ENCODE data around the gene MIDN. TPM values are rescaled to one million over a fixed set of nuclear protein-coding genes. Genes with fewer than 3 reads are reported as not detected.

Gene MIDN
- total RNA-seq, 2 donors from 2014 or later, result 87.1 to 113 TPM

GRCh38 chr19:1224847-1225246 lies 23.5 kb upstream of the MIDN start:
- Mint-ChIP-seq H3K27ac (no peak overlapping the region), H3K27me3 (no peaks in the 10 kb centered on the region), H3K4me1 (no peaks in the 10 kb centered on the region), H3K4me3 (no peak overlapping the region), H3K36me3 (ENCODE audit: low read depth) (no peaks in the 10 kb centered on the region)
- DNase-seq (no peak), ATAC-seq (no peak)
- H3K9me3 ChIP-seq (ENCODE audit: control insufficient read depth, low read length, poor library complexity, severe bottlenecking), result no peaks in the 10 kb centered on the region

- Mint-ChIP-seq H3K4me1 (no peaks in the 10 kb centered on the region), H3K27ac (no peak overlapping the region)
- ATAC-seq, result no peak
Observed at GRCh38 chr19:1225440-1226226, 22.8 kb upstream of the MIDN start.

GRCh38 chr19:1226227-1226518 lies 22.2 kb upstream of the MIDN start:
- Mint-ChIP-seq H3K36me3 (ENCODE audit: low read depth) (no peaks in the 10 kb centered on the region), H3K27ac (no peak overlapping the region), H3K4me1 (no peaks in the 10 kb centered on the region), H3K27me3 (no peaks in the 10 kb centered on the region), H3K4me3 (no peak overlapping the region)
- DNase-seq (no peak), ATAC-seq (no peak)
- no peaks in the 10 kb centered on the region for H3K9me3 ChIP-seq (ENCODE audit: control insufficient read depth, low read length, poor library complexity, severe bottlenecking)

More at GRCh38 chr19:1225440-1226226, 22.8 kb upstream of the MIDN start:
- Mint-ChIP-seq H3K4me3 (no peak overlapping the region), H3K27me3 (no peaks in the 10 kb centered on the region), H3K36me3 (ENCODE audit: low read depth) (no peaks in the 10 kb centered on the region)
- no peak for DNase-seq
- no peaks in the 10 kb centered on the region for H3K9me3 ChIP-seq (ENCODE audit: control insufficient read depth, low read length, poor library complexity, severe bottlenecking)

- H3K36me3 Mint-ChIP-seq (ENCODE audit: low read depth), result no peaks in the 10 kb centered on the region
- H3K4me3 Mint-ChIP-seq, result no peak overlapping the region
- H3K27me3 Mint-ChIP-seq, result no peaks in the 10 kb centered on the region
- H3K27ac Mint-ChIP-seq, result no peak overlapping the region
- no peaks in the 10 kb centered on the region for H3K4me1 Mint-ChIP-seq
- ATAC-seq, result no peak
- DNase-seq, result no peak
- no peaks in the 10 kb centered on the region for H3K9me3 ChIP-seq (ENCODE audit: control insufficient read depth, low read length, poor library complexity, severe bottlenecking)
Observed at GRCh38 chr19:1226522-1227303, 21.7 kb upstream of the MIDN start.

GRCh38 chr19:1227304-1228054 lies 20.9 kb upstream of the MIDN start:
- no peaks in the 10 kb centered on the region for H3K4me1 Mint-ChIP-seq
- H3K27ac Mint-ChIP-seq, result no peak overlapping the region
- H3K27me3 Mint-ChIP-seq, result no peaks in the 10 kb centered on the region
- H3K4me3 Mint-ChIP-seq, result no peak overlapping the region
- no peak for ATAC-seq
- no peaks in the 10 kb centered on the region for H3K36me3 Mint-ChIP-seq (ENCODE audit: low read depth)
- DNase-seq, result no peak
- H3K9me3 ChIP-seq (ENCODE audit: control insufficient read depth, low read length, poor library complexity, severe bottlenecking), result no peaks in the 10 kb centered on the region

- no peaks in the 10 kb centered on the region for H3K36me3 Mint-ChIP-seq (ENCODE audit: low read depth)
- H3K27ac Mint-ChIP-seq, result no peak overlapping the region
- ATAC-seq, result no peak
Observed at GRCh38 chr19:1228161-1228957, 20.0 kb upstream of the MIDN start.

GRCh38 chr19:1229056-1229923 lies 19.1 kb upstream of the MIDN start:
- H3K4me1 Mint-ChIP-seq, result no peaks in the 10 kb centered on the region
- no peaks in the 10 kb centered on the region for H3K9me3 ChIP-seq (ENCODE audit: control insufficient read depth, low read length, poor library complexity, severe bottlenecking)
- ATAC-seq (no peak), DNase-seq (no peak)
- no peak overlapping the region for H3K4me3 Mint-ChIP-seq
- H3K27ac Mint-ChIP-seq, result no peak overlapping the region
- no peaks in the 10 kb centered on the region for H3K36me3 Mint-ChIP-seq (ENCODE audit: low read depth)
- H3K27me3 Mint-ChIP-seq, result no peaks in the 10 kb centered on the region

More at GRCh38 chr19:1228161-1228957, 20.0 kb upstream of the MIDN start:
- H3K27me3 Mint-ChIP-seq, result no peaks in the 10 kb centered on the region
- H3K9me3 ChIP-seq (ENCODE audit: control insufficient read depth, low read length, poor library complexity, severe bottlenecking), result no peaks in the 10 kb centered on the region
- no peak overlapping the region for H3K4me3 Mint-ChIP-seq
- H3K4me1 Mint-ChIP-seq, result no peaks in the 10 kb centered on the region
- DNase-seq, result no peak

GRCh38 chr19:1229924-1230782 lies 18.2 kb upstream of the MIDN start:
- no peak for ATAC-seq
- H3K9me3 ChIP-seq (ENCODE audit: control insufficient read depth, low read length, poor library complexity, severe bottlenecking), result no peaks in the 10 kb centered on the region
- Mint-ChIP-seq H3K4me3 (no peak overlapping the region), H3K36me3 (ENCODE audit: low read depth) (no peaks in the 10 kb centered on the region), H3K4me1 (no peaks in the 10 kb centered on the region), H3K27ac (no peak overlapping the region), H3K27me3 (no peaks in the 10 kb centered on the region)
- no peak for DNase-seq

GRCh38 chr19:1230783-1231489 lies 17.4 kb upstream of the MIDN start:
- no peak for ATAC-seq
- H3K9me3 ChIP-seq (ENCODE audit: control insufficient read depth, low read length, poor library complexity, severe bottlenecking), result no peaks in the 10 kb centered on the region
- Mint-ChIP-seq H3K27ac (no peak overlapping the region), H3K36me3 (ENCODE audit: low read depth) (no peaks in the 10 kb centered on the region), H3K4me1 (no peaks in the 10 kb centered on the region), H3K27me3 (no peaks in the 10 kb centered on the region), H3K4me3 (no peak overlapping the region)
- DNase-seq, result no peak

- no peaks in the 10 kb centered on the region for H3K9me3 ChIP-seq (ENCODE audit: control insufficient read depth, low read length, poor library complexity, severe bottlenecking)
- H3K4me3 Mint-ChIP-seq, result no peak overlapping the region
- no peaks in the 10 kb centered on the region for H3K36me3 Mint-ChIP-seq (ENCODE audit: low read depth)
- no peak for DNase-seq
- H3K27me3 Mint-ChIP-seq, result no peaks in the 10 kb centered on the region
- no peaks in the 10 kb centered on the region for H3K4me1 Mint-ChIP-seq
- no peak for ATAC-seq
- no peak overlapping the region for H3K27ac Mint-ChIP-seq
Observed at GRCh38 chr19:1231729-1232637, 16.4 kb upstream of the MIDN start.
